ENCODE data around the gene MTCL1.

MTCL1 gene

DNA sequence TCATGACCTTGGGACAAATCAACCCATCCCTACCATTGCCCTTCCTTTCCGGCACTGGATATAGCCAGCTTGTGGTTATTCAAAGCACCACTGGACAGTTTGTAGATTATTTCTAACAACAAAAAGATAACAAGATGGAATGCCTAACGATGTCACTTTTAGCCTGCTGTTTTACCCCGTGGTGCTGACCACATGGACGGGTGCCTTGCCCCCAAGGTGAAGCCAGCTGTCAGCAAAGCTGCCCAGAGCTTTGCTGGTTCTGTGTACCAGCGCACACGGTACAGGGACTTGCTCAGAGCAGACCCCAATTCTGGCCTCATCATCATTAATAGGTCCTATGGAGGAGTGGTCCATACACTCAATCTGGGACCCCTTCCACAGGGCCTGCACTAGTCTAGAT, 118.2 kb downstream of the MTCL1 start:
- no peak overlapping the region for H3K27ac Mint-ChIP-seq
- H3K36me3 Mint-ChIP-seq = peaks cover 4% of the 10 kb centered on the region
- no peak overlapping the region for H3K4me3 Mint-ChIP-seq
- no peaks in the 10 kb centered on the region for H3K27me3 Mint-ChIP-seq
- no peaks in the 10 kb centered on the region for H3K4me1 Mint-ChIP-seq
- no peak for ATAC-seq
- no peaks in the 10 kb centered on the region for H3K9me3 Mint-ChIP-seq

GRCh38 chr18:8824846-8825245, 119.5 kb downstream of the MTCL1 start:
- Mint-ChIP-seq H3K36me3 (peaks cover 4% of the 10 kb centered on the region), H3K4me1 (no peaks in the 10 kb centered on the region), H3K4me3 (no peak overlapping the region), H3K27ac (no peak overlapping the region), H3K27me3 (no peaks in the 10 kb centered on the region), H3K9me3 (no peaks in the 10 kb centered on the region)
- no peak for ATAC-seq

DNA sequence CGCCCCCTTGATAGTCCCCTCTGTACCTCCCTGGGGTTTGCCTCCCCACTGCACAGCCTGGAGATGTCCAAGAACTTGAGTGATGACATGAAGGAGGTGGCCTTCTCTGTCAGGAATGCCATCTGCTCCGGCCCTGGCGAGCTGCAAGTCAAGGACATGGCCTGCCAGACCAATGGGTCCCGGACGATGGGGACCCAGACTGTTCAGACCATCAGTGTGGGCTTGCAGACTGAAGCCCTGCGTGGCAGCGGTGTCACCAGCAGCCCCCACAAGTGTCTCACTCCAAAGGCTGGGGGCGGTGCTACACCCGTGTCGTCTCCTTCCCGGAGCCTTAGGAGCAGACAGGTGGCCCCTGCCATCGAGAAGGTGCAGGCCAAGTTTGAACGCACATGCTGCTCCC, 119.9 kb downstream of the MTCL1 start:
- Mint-ChIP-seq H3K36me3 (peaks cover 4% of the 10 kb centered on the region), H3K4me1 (no peaks in the 10 kb centered on the region), H3K27me3 (no peaks in the 10 kb centered on the region), H3K4me3 (no peak overlapping the region), H3K27ac (no peak overlapping the region), H3K9me3 (no peaks in the 10 kb centered on the region)
- ATAC-seq = no peak

DNA sequence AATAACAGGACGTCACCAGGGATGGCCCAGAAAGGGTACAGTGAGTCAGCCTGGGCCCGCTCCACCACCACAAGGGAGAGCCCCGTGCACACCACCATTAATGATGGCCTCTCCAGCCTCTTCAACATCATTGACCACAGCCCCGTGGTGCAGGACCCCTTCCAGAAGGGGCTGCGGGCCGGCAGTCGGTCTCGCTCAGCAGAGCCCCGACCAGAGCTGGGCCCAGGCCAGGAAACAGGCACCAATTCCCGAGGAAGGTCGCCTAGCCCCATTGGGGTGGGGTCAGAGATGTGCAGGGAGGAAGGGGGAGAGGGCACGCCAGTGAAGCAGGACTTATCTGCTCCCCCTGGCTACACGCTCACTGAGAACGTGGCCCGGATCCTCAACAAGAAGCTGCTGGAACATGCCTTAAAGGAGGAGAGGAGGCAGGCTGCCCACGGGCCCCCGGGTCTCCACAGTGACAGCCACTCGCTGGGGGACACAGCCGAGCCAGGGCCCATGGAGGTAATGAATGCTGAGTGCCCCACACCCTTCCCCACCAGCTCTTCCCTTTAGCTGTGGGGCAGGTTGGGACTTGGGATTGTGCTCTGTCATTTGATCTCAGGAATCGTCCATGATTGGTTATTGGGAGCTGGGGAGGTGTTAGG, 120.5 kb downstream of the MTCL1 start:
- no peak for ATAC-seq
- no peaks in the 10 kb centered on the region for H3K27me3 Mint-ChIP-seq

DNA sequence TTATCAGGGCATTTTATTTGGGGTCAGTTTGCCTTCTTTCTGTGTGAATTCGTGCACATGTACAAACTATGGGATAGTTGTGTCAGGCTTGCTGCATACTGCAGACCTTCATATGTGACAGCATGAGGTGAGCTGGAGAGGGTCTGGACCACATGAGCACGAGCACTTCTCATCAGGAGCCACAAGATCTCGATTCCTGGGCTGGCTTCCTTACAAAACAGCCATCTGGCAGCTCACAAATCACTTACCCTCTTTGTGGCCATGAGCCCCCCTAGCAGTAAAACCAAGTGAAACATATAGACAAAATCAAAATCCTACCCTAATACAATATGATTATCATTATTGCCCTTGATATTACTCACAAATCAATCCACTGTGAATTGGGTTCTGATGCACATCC, 121.2 kb downstream of the MTCL1 start:
- Mint-ChIP-seq H3K27ac (no peak overlapping the region), H3K4me1 (no peaks in the 10 kb centered on the region), H3K4me3 (no peak overlapping the region), H3K36me3 (peaks cover 4% of the 10 kb centered on the region), H3K27me3 (no peaks in the 10 kb centered on the region), H3K9me3 (no peaks in the 10 kb centered on the region)
- ATAC-seq = no peak

More for the DNA sequence above, 120.5 kb downstream of the MTCL1 start:
- Mint-ChIP-seq H3K36me3 (peaks cover 4% of the 10 kb centered on the region), H3K4me1 (no peaks in the 10 kb centered on the region), H3K4me3 (no peak overlapping the region), H3K9me3 (no peaks in the 10 kb centered on the region), H3K27ac (no peak overlapping the region)

GRCh38 chr18:8826971-8827370, 121.6 kb downstream of the MTCL1 start:
- Mint-ChIP-seq H3K27ac (no peak overlapping the region), H3K27me3 (no peaks in the 10 kb centered on the region), H3K9me3 (no peaks in the 10 kb centered on the region), H3K4me1 (no peaks in the 10 kb centered on the region), H3K36me3 (peaks cover 4% of the 10 kb centered on the region), H3K4me3 (no peak overlapping the region)
- ATAC-seq = no peak

DNA sequence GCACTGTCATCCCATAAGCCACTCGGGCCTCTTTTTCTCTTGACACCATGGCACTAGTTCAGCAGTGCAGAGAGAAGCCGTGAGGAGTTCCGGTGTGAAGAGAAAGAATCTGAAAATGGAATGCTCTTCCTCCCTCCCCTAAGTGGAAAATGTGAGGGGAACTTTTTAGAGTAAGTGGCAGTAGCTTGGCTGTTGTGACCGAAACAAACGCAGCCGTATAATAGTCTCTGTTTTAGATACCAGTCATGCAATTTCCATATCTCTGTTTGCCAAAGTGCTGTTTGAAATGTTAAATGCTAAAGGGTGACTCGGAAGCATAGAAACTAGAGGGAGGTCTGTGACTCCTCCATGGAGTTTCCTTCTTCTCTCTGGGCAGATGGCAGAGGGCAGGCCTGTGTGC, 122.9 kb downstream of the MTCL1 start:
- Mint-ChIP-seq H3K4me3 (no peak overlapping the region), H3K4me1 (no peaks in the 10 kb centered on the region), H3K9me3 (no peaks in the 10 kb centered on the region), H3K27me3 (no peaks in the 10 kb centered on the region), H3K27ac (no peak overlapping the region), H3K36me3 (no peaks in the 10 kb centered on the region)
- no peak for ATAC-seq

- ATAC-seq = no peak
- Mint-ChIP-seq H3K27me3 (no peaks in the 10 kb centered on the region), H3K27ac (no peak overlapping the region), H3K4me1 (no peaks in the 10 kb centered on the region), H3K36me3 (no peaks in the 10 kb centered on the region), H3K9me3 (peaks cover 2% of the 10 kb centered on the region), H3K4me3 (no peak overlapping the region)
These were observed 123.4 kb downstream of the MTCL1 start for GRCh38 chr18:8828798-8829197.

- no peaks in the 10 kb centered on the region for H3K36me3 Mint-ChIP-seq
- no peaks in the 10 kb centered on the region for H3K27me3 Mint-ChIP-seq
- H3K27ac Mint-ChIP-seq = no peak overlapping the region
- H3K4me1 Mint-ChIP-seq = no peaks in the 10 kb centered on the region
- peaks cover 2% of the 10 kb centered on the region for H3K9me3 Mint-ChIP-seq
- no peak for ATAC-seq
- H3K4me3 Mint-ChIP-seq = no peak overlapping the region
These were observed 125.0 kb downstream of the MTCL1 start for GRCh38 chr18:8830067-8831060.

- H3K36me3 Mint-ChIP-seq = no peaks in the 10 kb centered on the region
- H3K4me3 Mint-ChIP-seq = no peak overlapping the region
- peaks cover 2% of the 10 kb centered on the region for H3K9me3 Mint-ChIP-seq
- no peak for ATAC-seq
- no peak overlapping the region for H3K27ac Mint-ChIP-seq
- no peaks in the 10 kb centered on the region for H3K4me1 Mint-ChIP-seq
- H3K27me3 Mint-ChIP-seq = no peaks in the 10 kb centered on the region
These were observed 125.8 kb downstream of the MTCL1 start for GRCh38 chr18:8831112-8831511.

DNA sequence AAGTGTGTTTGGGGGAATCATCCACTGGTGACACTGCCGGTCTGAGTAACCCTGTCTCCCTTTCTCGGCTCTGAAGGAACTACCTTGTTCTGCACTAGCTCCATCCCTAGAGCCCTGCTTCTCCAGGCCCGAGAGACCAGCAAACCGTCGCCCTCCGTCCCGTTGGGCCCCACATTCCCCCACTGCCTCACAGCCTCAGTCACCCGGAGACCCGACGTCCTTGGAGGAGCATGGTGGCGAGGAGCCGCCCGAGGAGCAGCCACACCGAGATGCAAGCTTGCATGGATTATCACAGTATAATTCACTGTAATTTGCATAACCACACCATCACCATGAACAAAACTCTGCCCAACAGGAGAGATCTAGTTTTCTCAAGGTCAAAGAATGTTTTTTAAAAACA, 126.2 kb downstream of the MTCL1 start:
- Mint-ChIP-seq H3K4me3 (no peak overlapping the region), H3K27me3 (no peaks in the 10 kb centered on the region), H3K9me3 (peaks cover 6% of the 10 kb centered on the region), H3K36me3 (no peaks in the 10 kb centered on the region), H3K4me1 (no peaks in the 10 kb centered on the region), H3K27ac (no peak overlapping the region)
- ATAC-seq = no peak

DNA sequence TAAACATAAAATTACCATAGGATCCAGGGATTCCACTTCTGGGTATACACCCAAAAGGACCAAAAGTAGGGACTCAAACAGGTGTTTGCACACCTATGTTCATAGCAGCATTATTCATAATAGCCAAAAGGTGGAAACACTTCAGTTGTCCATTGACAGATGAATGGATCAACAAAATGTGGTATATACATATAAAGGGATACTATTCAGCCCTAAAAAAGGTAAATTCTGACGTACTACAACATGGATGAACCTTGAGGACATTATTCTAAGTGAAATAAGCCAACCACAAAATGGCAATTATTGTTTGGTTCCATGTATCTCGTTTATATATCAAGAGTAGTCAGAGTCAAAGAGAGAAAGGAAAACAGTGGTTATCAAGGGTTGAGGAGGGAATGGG, 128.1 kb downstream of the MTCL1 start:
- no peak overlapping the region for H3K4me3 Mint-ChIP-seq
- H3K36me3 Mint-ChIP-seq = peaks cover 9% of the 10 kb centered on the region
- no peak overlapping the region for H3K27ac Mint-ChIP-seq
- peaks cover 17% of the 10 kb centered on the region for H3K9me3 Mint-ChIP-seq
- no peaks in the 10 kb centered on the region for H3K27me3 Mint-ChIP-seq
- ATAC-seq = no peak
- H3K4me1 Mint-ChIP-seq = no peaks in the 10 kb centered on the region

GRCh38 chr18:8834881-8835280, 129.5 kb downstream of the MTCL1 start:
- Mint-ChIP-seq H3K9me3 (peaks cover 17% of the 10 kb centered on the region), H3K4me3 (no peak overlapping the region), H3K4me1 (no peaks in the 10 kb centered on the region), H3K27me3 (no peaks in the 10 kb centered on the region), H3K36me3 (peaks cover 9% of the 10 kb centered on the region), H3K27ac (no peak overlapping the region)
- ATAC-seq = no peak

DNA sequence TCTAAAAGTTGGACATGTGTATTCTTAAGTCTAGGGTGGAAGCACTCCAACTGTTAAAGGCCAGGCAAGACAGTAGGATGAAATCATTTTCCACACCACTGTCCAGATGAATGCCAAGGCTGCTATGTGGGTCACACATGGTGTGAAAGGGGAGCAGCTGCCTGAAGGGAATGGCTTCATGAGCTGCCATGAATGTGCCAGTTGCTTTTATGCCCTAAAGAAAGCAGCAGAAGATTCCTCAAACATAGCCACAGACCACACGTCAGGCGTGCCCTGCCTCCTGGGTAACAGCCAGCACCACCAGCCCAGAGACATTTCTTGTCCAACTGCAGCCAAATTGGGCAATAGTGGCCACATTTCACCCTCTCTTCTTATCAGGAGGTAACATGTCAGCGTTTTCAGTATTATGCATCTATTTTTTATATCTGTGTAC, 130.2 kb downstream of the MTCL1 start:
- Mint-ChIP-seq H3K27me3 (no peaks in the 10 kb centered on the region), H3K36me3 (peaks cover 9% of the 10 kb centered on the region), H3K27ac (no peak overlapping the region), H3K9me3 (peaks cover 17% of the 10 kb centered on the region), H3K4me1 (no peaks in the 10 kb centered on the region), H3K4me3 (no peak overlapping the region)
- ATAC-seq = no peak

DNA sequence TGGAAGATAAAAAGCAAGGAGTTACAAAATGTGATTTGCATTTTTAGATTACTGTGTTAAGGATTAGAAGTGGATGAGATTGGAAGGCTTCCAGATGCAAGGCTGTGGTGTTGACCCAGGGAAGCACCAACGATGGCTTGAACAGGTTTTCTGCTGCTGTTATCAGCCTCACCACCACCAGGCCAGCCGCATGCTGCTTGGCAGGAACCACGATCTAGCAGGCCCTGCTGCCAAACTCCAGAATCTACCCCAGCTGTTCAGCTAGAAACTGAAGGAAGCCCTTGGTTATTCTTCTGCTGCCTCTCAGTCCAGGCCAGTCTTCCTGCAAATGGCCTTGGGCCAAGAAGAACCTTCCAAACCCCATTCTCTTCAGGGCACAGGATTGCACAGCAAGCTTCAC, 133.9 kb downstream of the MTCL1 start:
- H3K36me3 Mint-ChIP-seq = peaks cover 9% of the 10 kb centered on the region
- H3K27ac Mint-ChIP-seq = no peak overlapping the region
- H3K4me1 Mint-ChIP-seq = no peaks in the 10 kb centered on the region
- ATAC-seq = no peak
- peaks cover 14% of the 10 kb centered on the region for H3K9me3 Mint-ChIP-seq
- H3K27me3 Mint-ChIP-seq = peaks cover 22% of the 10 kb centered on the region
- no peak overlapping the region for H3K4me3 Mint-ChIP-seq
